ENCODE results near the gene WDFY4. TPM values are rescaled to one million over a fixed set of nuclear protein-coding genes. Genes with fewer than 3 reads are reported as not detected.

WDFY4 gene
- total and polyA plus RNA-seq, 2 of the 4 experiments (the other 2 are of a cell fraction), result not detected

GRCh38 chr10:48657416-48657815, 27.3 kb upstream of the WDFY4 start:
- Histone ChIP-seq H3K9ac (ENCODE audit: low read depth, low read length) (no peak overlapping the region), H2BK5ac (ENCODE audit: low read depth, low read length, poor library complexity, severe bottlenecking) (no peak overlapping the region), H3K14ac (replicated peaks; ENCODE audit: low read depth, low read length) (no peak overlapping the region), H3K79me1 (ENCODE audit: low read depth in 1 of 2, low read length in 2 of 2) (peaks cover 4 to 12% of the 10 kb centered on the region in 2 experiments; a peak in 1 of 4 replicates), H2AK5ac (ENCODE audit: low read depth, low read length) (no peak overlapping the region), H4K91ac (ENCODE audit: insufficient read depth, low read depth, low read length) (no peak overlapping the region), H3K36me3 (ENCODE audit: control insufficient read depth, insufficient read depth, low read length) (no peaks in the 10 kb centered on the region), H3K27me3 (ENCODE audit: control insufficient read depth, insufficient read depth, low read length) (peaks cover 11% of the 10 kb centered on the region), H3K4me2 (ENCODE audit: low read depth, low read length) (no peak overlapping the region), H3K23ac (ENCODE audit: low read depth, low read length) (no peak overlapping the region), H2AFZ (replicated peaks; ENCODE audit: low read length, poor library complexity) (no peak overlapping the region), H4K5ac (ENCODE audit: low read depth, low read length) (no peak overlapping the region), H2BK15ac (ENCODE audit: low read depth, low read length) (no peak overlapping the region), H2BK20ac (ENCODE audit: low read depth, low read length) (no peak overlapping the region), H3K9me3 (ENCODE audit: control insufficient read depth, insufficient read depth, low read length) (no peaks in the 10 kb centered on the region), H3K4ac (ENCODE audit: low read depth, low read length) (no peak overlapping the region), H2AK9ac (replicated peaks; ENCODE audit: low read depth, low read length, poor library complexity) (no peak overlapping the region), H3K18ac (ENCODE audit: low read depth, low read length) (no peak overlapping the region), H3K9me1 (ENCODE audit: insufficient read depth, low read length) (peaks cover 6% of the 10 kb centered on the region; the same call in 1 of the 2 replicates), H3K4me3 (ENCODE audit: insufficient read depth, low read depth, low read length) (no peak overlapping the region), H3K56ac (ENCODE audit: extremely low read depth, insufficient read depth, low read length) (no peak overlapping the region), H4K20me1 (ENCODE audit: insufficient read depth, low read length) (no peaks in the 10 kb centered on the region), H4K8ac (ENCODE audit: low read depth in 2 of 2, low read length in 2 of 2) (no peak overlapping the region), H3K4me1 (ENCODE audit: control insufficient read depth, insufficient read depth, low read length) (peaks cover 7% of the 10 kb centered on the region; the same call in 1 of the 2 replicates), H3K27ac (ENCODE audit: insufficient read depth, low read length) (no peak overlapping the region), H2BK120ac (ENCODE audit: low read depth, low read length) (no peak overlapping the region)
- ChIA-PET CTCF (interaction anchor here (0.9 to 3.1 kb wide), 8 partner anchors 50 to 861 kb away, joined by 3 to 48 read pairs (median 8); partner anchors contain the start of gene ARHGAP22), POLR2A (ENCODE audit: unreplicated experiment) (no interaction called here)
- 80% methylated on average over 1 of the region's 5 CpGs; no CpG with 5 or more reads in 1 of the 2 experiments for WGBS, 2 experiments (ENCODE audit: extremely low coverage in 2 of 2, insufficient read length in 1 of 2)
- intact Hi-C loops (cut with micrococcal nuclease), result loop anchor here (2.0 to 5.0 kb wide), 3 partner anchors 51 to 505 kb away; no protein-coding TSS in a partner anchor
- dilution Hi-C loops (cut with HindIII; ENCODE audit: low sequenced_read_pairs, unreplicated experiment), result no loop called here
- BruUV-seq (replicated peaks), result no TSS peak
- TF ChIP-seq FOS (IDR thresholded peaks at IDR 0.05; ENCODE audit: low read depth, low read length) (no peak), RCOR1 (IDR thresholded peaks at IDR 0.05; ENCODE audit: insufficient replicate concordance, low read length) (no peak), CHD1 (IDR thresholded peaks at IDR 0.05; ENCODE audit: low read depth, low read length) (no peak), MAZ (IDR thresholded peaks at IDR 0.05; ENCODE audit: borderline replicate concordance, low read depth, low read length) (no peak), RAD21 (IDR thresholded peaks at IDR 0.05; ENCODE audit: low read length) (no peak), MAFK (IDR thresholded peaks at IDR 0.05; ENCODE audit: low read depth, low read length) (no peak), CEBPB (IDR thresholded peaks at IDR 0.05; ENCODE audit: low read depth, low read length) (no peak), SMC3 (IDR thresholded peaks at IDR 0.05; ENCODE audit: low read depth, low read length) (no peak), MXI1 (IDR thresholded peaks at IDR 0.05; ENCODE audit: borderline replicate concordance, low read depth, low read length) (no peak), NFE2L2 (IDR thresholded peaks at IDR 0.05; ENCODE audit: low read depth, low read length) (no peak), POLR2A (IDR thresholded peaks at IDR 0.05; ENCODE audit: low read depth, low read length) (no peak), ELK1 (IDR thresholded peaks at IDR 0.05; ENCODE audit: borderline replicate concordance, low read depth, low read length) (no peak), BHLHE40 (IDR thresholded peaks at IDR 0.05; ENCODE audit: low read depth, low read length) (no peak), USF2 (IDR thresholded peaks at IDR 0.05; ENCODE audit: low read depth, low read length) (no peak), RFX5 (IDR thresholded peaks at IDR 0.05; ENCODE audit: low read depth, low read length) (no peak)
- TF ChIP-seq, protein P1, sequence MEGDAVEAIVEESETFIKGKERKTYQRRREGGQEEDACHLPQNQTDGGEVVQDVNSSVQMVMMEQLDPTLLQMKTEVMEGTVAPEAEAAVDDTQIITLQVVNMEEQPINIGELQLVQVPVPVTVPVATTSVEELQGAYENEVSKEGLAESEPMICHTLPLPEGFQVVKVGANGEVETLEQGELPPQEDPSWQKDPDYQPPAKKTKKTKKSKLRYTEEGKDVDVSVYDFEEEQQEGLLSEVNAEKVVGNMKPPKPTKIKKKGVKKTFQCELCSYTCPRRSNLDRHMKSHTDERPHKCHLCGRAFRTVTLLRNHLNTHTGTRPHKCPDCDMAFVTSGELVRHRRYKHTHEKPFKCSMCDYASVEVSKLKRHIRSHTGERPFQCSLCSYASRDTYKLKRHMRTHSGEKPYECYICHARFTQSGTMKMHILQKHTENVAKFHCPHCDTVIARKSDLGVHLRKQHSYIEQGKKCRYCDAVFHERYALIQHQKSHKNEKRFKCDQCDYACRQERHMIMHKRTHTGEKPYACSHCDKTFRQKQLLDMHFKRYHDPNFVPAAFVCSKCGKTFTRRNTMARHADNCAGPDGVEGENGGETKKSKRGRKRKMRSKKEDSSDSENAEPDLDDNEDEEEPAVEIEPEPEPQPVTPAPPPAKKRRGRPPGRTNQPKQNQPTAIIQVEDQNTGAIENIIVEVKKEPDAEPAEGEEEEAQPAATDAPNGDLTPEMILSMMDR (conservative IDR thresholded peaks at IDR 0.05; ENCODE audit: low read depth, low read length), result no peak
- DNase-seq (no peak), ATAC-seq (ENCODE audit: low read depth) (no peak)
- in situ Hi-C loops (cut with MboI; ENCODE audit: low sequenced_read_pairs), result loop anchor here (5.0 kb wide), 3 partner anchors 105 to 860 kb away; no protein-coding TSS in a partner anchor

All from IMR-90 (cell line).